ENCODE measurements around the gene KCND1.

Gene KCND1

DNA sequence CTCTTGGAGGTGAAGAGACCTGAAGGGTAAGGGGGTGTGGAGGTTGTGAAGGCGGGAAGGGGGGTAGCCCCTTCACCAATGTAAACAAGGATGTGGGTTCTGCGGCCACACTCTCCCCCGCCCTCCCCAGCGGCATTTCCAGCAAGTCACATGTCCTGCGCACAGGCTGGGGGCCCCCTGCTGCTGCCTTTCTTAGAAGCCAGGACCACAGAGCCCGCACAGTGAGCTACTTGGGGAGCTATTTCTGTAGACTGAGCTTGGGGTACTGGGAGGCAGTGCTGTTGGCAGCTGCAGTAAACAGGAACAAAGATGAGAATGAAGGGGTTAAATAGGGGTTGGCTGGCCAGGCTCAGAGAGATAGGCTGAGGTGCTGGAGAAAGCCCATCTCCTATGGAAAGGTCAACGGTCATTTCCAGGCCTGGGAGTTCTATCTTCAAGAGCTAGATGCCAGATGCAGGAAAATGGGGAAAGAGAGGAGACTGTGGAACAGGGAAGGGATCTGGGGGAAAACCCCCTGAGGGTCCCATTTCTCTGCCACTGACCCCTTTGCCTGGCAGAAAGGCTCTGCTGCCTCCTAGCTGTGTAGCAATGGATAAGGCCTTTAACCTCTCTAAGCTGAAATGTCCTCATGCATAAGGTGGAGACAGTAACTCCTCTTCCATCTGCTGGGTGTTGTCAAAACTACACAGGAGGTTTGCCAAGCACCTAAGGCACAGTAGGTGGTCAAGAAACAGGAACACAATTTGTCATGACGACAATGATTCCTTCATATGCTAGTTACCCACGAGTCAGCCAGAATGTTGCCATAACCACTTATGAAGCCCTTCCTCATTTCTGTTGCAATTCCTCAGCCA, 34.4 kb downstream of the KCND1 start:
- DNase-seq: peak; percentile 93

DNA sequence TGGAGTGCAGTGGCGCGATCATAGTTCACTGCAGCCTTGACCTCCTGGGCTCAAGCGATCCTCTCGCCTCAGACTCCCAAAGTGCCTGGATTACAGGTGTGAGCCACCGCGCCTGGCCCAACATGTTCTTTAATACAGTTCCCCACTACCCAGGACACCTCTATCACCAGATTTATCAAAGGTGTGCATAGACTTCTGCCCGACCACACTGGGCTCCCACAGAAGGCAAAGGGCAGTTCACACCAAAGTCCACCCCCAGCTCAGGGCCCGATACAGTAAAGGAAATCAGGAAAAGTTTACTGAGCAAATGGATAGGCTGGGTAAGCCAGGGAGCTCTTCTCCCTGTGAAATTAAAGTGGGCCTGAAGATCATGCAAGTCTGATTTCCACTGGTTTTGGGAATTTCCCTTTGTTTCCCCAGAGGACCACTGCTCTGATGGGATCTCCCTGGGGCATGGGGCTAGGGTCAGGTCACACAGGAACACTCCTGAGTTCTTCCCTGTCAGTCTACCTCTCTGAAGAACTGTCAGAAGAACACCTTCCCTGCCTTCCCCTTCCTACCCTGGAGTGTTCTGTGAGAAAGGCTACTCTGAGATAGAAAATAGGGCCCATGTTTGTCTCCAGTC, 35.1 kb downstream of the KCND1 start:
- DNase-seq: no peak

DNA sequence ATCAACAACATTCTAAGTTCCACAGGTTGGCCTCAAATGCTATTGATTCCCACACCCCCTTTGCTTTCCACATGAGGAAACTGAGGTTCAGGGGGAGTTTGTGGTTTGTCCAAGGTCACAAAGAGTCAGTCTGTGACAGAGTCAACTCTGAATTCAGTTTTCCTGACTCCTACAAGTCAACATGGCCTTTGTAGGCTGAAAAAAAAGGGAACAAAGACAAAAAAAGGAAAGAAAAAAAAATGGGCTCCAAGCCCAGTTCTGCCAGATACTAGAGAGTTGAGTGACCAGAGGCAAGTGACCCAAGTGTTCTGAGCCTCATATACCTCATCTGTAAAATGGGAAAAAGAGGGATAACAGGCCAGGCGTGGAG, 36.4 kb downstream of the KCND1 start:
- DNase-seq: no peak

DNA sequence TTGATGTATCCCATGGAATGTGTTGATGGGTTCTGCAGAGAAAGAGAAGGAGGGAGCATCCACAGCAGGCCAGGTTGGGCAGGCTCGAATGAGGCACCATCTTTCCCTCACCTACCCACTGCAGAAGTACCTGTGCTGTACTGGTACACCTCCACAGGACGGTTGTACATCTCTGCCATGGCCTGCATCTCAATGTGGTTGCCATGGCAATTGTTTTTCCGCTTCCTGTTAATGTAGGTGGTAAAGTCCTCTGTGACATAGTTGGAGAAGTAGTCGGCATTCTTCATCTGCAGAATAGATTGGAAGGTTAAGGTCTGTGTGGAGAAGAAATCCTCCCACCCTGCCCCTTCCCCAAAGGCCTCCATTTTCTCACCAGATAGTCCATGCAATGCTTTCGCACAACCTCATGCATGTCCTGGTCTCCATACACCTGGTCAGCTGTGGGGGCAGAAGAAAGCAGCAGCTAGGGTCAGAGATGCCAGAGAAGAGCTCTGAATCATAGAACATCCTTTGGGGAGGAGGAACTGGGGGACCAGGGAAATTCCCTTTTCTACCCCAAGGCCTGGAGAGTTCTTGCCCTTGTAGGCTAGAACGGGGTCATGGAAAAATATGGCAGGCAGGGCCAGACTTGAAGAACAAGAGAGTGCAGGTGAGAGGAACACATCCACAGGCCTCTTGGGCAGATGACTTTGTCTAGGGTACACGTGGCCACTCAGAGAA, 36.9 kb downstream of the KCND1 start:
- peak; percentile 83 for DNase-seq

DNA sequence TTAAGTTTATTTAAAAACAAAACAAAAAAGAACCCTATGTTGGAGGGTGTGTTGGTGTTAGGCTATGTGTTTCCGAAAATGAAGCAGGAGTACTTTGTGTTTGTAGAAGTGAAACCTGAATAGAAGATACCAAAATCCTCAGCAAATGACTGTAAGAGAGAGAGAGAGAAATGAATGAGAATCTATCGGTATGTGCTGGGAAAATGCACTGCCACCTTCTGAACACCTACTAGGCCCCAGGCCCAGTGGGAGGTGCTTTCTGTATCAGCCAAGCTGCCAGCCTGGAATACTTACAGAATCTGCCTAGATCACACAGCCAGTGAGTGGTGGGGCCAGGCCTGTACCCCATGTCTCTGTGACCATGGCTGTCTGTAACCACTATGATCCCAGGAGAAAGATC, 37.9 kb downstream of the KCND1 start:
- DNase-seq: no peak

DNA sequence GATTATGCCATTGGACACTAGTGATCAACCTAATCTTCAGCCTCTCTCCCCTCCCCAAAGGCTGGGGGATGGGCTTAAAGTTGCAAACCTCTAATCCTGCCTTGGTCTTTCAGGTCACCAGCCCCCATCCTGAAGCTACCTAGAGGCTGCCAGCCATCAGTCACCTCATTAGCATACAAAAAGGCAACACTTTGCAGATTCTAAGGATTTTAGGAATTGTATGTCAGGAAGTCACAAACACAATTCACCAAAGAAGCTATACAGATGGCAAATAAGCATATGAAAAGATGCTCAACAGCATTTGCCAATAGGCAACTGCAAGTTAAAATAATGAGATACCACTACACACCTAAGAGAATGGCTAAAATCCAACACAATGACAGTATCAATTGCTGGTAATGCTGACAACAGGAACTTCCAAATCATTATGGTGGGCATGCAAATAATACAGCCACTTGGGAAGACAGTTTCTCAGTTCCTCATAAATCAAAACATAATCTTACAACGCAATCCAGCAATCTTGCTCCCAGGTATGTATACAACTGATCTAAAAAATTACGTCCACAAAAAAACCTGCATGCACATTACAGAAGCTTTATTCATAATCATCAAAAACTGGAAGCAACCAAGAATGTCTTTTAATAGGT, 43.8 kb downstream of the KCND1 start:
- no peak for DNase-seq

DNA sequence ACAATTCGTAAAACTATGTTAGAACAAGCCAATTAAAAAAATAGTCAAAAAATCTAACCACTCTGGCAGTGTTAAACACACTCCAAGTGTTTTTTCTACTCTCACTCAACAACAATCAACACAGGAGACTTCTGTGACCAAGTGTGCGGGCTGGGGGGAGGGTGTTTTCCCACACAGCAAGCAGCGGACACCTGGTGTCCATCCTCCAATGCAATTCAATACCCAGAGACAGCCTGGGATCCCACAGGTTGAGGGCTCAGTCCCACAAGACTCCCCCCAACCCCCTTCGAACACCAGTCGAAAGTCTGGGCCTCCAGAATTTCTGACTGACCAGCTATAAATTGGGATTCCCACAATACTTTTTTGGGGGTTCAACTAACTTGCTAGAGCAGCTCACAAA, 44.5 kb downstream of the KCND1 start:
- DNase-seq: no peak

DNA sequence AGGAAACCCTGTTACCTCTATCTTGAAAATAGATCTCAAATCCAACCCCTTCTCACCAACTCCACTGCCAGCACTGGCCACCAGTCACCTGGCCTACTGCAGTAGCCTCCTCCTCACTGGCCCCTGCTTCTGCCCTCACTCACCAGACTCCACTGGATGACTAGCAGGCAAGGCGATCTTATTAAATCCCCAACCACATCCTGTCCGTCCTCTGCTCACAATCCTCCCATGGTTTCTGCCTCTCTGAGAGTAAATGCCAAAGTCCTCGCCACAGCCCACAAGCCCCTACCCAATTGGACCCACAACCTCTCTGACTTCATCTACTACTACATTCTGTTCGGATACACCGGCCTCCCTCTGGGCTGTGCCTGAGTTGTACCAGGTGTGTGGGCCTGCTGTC, 47.4 kb downstream of the KCND1 start:
- DNase-seq: no peak

DNA sequence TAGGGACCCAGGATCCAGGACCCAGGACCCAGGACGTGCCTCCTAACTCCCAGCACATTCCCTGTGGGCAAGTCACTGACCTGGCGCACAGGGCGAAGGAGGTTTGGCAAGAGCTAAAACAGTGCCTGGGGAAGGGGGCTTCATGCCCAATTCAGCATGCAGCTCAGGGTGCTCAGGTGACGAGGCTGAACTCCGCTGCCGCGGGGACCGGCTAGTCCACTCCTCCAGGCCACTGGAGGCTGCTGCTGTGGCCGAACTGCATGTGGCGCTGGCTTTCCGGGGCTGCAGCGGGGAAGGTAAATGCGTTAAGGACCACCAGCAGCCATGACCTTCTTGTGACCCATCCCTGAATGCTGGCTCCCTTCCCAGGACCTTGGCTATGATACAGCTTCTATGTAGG, 47.9 kb downstream of the KCND1 start:
- no peak for DNase-seq

DNA sequence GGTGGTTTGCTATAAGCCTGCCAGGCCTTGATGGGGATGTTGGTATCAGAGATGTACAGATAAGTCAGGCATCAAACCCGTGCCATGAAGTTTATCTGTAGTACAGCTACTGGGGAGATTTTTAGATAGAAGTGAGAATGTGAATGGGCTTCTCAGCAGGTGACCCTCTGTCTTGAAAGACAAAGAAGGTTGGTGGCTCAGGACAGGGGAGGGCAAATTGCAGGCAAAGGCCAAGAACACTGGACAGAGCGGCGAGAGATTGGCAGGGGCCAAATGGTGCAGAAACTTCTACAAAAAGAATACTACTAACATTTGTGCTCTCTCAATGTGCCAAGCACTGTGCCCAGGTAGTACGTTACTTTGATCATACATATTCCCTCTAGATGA, 50.9 kb downstream of the KCND1 start:
- no peak for DNase-seq

DNA sequence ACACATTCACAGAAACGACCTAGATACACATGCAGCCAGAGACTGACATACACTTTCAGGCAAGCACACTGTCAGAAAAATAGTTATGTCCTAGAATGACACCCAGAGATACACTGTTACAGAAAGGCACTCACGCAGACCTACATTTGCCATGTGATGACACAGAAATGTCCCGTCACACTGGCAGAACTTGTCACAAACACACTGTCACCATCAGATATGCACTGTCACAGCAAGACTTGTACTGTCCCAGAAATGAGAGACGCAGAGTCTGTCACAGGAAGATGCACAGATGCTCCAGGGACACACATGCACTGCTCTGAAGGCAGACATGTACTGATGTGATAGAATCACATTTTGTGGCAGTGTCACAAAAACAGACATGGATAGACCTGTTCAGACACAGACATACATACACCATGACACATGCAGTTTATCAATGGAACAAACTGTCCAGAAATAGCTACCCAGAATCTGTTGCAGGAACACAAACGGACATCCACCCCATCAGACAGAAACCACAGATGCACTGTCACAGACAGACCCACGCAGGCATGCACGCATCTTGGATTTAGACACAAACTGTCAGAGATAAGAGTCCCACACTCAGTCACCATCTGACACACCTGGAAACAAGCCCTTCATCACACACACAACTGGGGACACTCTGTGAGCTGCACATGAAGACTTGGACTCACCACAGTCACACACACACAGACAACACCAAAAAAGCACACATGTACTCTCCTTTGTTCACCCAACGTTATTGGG, 51.5 kb downstream of the KCND1 start:
- DNase-seq: peak; percentile 59

DNA sequence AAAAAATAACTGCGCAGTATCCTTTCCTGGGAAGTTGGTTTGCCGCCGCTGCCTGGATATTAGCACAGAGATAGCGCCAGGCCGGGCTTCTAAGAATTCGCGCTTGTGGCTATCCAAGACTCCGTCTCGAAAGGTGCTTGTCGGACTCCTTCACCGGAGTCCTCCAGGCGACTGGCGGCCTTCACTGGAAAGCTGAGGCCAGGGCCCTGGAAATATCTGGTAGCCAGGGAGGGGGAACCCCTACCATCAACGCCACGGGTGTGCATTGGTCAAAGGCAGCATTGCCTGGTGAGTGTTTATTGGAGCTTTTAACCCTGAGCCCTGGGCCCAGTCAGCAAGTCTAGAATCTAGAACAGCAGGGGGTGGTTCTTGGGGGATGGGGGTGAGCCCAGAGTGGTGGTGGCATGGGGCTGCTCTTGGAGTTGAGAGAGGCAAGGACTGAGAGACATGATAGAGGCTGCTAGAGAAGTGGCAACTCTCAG, 52.2 kb downstream of the KCND1 start:
- peak; percentile 62 for DNase-seq

DNA sequence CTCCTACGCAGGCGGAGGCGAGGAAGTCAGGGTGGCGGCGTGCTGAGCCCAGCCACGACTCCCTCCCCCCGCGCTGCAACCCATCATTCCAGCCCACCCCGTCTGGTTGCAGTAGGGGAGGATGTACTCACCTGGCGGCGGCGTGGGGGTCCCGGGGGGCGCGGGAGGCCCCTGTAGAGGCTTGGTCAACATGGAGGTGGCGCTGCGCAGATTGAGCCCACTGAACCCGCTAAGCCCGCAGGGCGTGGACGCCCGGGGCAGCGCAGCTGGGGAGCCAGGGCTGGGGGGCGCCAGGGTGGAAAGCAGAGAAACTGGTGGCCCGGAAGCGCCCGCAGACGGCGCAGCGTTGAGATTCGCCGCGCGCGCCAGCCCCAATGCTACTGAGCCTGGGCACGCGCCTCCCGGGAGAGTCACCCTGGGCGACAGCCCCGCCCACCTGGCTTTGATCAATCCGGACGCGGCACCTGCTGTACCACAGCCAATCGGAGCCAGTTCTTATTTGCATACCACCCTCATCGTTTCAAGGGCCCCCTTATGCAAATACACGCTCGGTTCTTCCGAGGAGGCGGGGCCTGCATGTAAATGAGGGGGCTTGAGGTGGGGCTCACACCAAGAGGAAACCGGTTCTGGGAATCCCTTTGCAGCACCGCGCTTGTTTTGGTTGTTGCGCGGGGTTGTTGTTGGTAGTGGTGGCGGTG, 52.9 kb downstream of the KCND1 start, which contains the start of gene PIM2:
Gene PIM2 (minus strand): TSS at position 382 of the 698 bp plus-strand sequence. CDS start 190 bp downstream, at position 192.
- DNase-seq: peak; percentile 97

DNA sequence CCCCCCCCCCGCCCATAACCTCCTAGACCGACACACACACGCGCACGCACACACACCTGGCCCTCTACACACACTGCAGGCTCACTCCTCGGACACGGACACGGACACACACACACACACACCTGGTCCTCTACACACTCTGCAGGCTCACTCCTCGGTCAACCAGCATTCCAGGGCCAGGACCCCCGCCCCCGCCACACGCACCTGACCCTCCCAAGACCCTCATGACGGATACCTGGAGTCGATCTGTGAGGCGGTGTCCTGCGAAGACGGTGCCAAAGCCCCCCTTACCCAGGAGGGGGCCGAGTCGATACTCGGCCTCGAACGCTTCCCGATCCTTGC, 53.4 kb downstream of the KCND1 start:
- no peak for DNase-seq

DNA sequence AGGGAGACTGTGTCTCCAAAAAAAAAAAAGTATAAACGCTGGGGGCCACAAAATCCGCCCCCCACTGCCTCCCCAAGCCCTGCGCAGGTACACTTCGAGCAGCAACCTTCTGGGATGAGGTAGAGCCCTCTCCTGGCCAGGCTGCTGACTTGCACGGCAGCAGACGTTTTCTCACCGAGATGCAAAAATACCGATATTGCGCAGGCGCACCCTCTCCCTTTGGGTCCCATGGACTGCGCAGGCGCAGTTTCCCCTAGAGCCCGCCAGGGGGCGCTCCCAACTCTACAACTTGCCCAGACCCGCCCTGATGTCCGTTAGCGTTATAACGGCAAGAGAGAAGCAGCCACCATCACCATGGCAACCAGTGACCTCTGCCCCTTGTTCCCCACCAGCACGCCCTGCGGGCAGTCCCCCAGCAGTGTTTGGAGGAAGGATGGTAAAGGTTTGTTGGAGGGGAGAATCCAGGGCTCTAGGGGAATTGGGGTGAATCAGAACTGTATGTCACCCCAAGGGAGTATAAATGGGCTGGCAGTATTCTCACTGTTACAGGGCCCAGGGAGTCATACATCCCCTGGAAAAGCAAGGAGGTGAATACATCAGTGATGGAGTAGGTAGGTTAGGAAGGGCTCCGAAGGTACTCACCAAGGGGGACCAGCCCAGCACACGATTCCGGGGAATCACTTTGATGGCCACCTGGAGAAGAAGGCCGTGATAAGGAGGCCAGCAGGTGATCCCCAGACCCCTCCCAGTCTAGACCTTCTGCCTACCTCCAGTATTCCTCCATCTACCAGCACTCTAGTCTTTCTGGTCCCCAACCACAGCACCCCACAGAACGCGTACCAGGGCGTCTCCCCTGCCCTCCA, 54.3 kb downstream of the KCND1 start:
- DNase-seq: peak; percentile 94

DNA sequence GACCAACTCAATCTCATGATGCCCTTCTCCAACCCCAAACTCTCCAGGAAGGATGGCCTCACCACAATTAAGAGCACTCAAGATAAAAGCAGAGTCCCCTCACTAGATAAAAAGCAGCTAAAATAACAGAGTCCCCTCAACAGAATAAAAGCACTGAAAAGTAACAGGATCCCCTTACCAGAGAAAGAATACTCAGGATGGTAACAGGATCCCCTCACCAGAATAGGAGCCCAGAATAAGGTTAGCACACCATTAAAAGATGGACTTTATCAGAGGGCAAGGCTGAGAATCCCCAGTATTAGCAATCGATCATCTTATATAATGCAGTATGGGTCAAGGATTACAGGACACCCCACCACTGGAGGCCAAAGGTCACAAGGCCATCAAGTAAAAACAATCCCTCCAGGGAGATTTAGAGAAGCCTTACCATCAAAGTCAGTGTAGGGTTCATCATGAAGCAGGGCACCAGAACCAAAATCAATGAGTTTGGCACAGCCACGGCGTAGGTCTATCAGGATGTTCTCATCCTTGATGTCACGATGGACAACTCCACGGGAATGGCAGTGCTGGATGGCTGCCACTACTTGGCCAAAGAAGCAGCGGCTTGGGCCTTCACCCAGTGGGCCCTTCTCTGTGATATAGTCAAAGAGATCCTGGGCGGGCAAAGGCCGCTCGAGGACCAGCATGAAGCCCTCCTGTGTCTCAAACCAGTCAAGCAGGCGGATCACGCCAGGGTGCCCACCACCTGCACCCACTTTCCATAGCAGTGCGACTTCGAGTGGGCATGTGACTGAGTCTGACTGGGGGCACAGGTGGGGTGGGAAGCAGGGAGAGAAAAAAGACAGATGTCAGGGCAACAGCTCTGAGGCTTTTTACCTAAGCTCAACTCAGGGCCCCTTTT, 56.8 kb downstream of the KCND1 start:
- DNase-seq: no peak

DNA sequence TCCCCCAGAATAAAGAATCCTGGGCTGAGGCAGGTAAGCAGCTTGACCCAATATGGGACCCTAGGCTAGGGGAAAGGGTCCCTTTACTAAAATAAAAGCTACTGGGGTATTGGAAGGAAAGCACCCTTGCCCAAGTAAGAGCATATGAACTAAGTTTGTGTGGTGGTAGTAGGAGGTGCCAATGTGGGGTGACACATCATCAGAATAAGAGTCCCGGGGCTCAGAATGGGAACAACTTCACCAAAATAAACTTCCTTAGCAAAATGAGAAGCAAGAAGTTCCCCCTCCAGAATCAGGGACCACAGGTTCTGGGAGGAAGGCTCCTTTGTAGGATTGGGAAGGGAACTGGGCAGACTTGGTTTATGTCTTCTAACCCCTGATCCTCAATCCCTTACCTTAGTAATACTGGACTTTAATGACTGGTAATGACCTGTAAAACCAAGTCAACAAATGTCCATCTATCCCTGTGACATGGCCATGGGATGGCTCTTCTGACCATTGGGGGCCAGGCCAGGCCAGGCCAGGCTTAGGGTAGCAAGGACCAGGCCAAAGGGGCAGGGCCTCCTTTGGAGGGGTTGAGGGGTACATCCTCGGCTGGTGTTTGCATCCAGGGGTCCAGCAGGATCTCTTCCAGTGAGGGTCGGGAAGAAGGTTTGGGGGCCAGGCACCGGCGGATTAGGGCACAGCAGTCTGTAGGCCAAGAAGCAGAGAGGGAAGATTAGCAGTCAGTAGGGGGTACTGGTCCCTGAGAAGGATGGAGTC, 57.9 kb downstream of the KCND1 start:
- no peak for DNase-seq

DNA sequence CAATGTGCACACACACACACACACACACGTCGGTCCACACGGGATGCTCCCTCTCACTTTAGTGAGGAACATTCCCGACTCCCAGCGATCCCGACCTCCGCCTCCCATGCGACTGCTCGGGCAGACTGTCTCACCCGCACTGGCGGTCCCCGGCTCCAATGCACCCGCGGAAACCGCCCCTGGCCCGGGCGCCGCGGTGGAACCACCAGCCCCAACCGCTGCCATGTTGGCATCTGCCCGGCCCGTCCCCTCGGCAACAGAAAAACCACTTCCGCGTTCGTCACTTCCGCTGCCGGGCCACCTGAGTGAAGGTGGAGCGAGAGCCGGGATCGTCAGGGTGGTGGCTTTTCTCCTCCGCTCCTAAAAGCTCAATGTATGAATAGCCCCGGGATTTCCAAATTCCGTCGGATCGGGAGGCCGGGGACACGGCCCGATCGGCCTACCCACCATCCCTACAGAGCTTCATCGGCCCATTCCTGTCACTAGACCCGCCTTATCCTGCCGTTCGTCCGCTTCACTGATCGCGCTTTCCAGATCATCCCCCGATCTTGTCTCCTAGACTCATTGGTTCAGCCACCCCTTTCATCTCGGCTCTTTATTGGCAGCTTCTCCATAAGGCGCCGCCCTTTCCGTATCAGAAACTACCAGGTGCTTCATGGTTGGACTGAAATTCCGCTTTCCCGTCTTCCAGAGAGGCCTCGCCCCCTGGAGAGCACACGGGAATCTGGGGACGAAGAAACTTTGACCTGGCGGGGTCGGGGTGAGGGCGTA, 60.0 kb downstream of the KCND1 start, which contains the start of gene SLC35A2:
Gene SLC35A2 (minus strand): TSS at position 235 of the 771 bp plus-strand sequence. CDS start 10 bp downstream, at position 225.
- peak; percentile 90 for DNase-seq

Data from CD4-positive, alpha-beta T cell treated with Interleukin-17A for 1 hour (primary cell).